Epithelial cell of proximal tubule (primary cell): ENCODE results near the gene PCARE. TPM values are rescaled to one million over a fixed set of nuclear protein-coding genes. Genes with fewer than 3 reads are reported as not detected.

Source experiments
- DNase-seq: peaks from one replicate; pipeline ENCODE4 v3.0.0-alpha.2; 2011; ENCODE audit warnings: low read depth
- H3K4me3 ChIP-seq: 2 replicates; pipeline ENCODE4 v1.5.1; 2011; ENCODE audit warnings: low read depth, mild to moderate bottlenecking, low read length
- total RNA-seq: library from RNA; depleted of rRNA; stranded (reverse); fragments of >200 nt; gene quantifications from 2 replicates; pipeline ENCODE4 v1.2.3, GENCODE V29; 2015
- TF ChIP-seq, protein P1 (sequence below): conservative IDR thresholded peaks from 2 replicates; pipeline ENCODE4 v1.5.1; 2012; ENCODE audit warnings: low read depth, mild to moderate bottlenecking, low read length

PCARE gene
- total RNA-seq, 1 donor from 2014 or later, result not detected

- DNase-seq, result no peak
- TF ChIP-seq, protein P1, sequence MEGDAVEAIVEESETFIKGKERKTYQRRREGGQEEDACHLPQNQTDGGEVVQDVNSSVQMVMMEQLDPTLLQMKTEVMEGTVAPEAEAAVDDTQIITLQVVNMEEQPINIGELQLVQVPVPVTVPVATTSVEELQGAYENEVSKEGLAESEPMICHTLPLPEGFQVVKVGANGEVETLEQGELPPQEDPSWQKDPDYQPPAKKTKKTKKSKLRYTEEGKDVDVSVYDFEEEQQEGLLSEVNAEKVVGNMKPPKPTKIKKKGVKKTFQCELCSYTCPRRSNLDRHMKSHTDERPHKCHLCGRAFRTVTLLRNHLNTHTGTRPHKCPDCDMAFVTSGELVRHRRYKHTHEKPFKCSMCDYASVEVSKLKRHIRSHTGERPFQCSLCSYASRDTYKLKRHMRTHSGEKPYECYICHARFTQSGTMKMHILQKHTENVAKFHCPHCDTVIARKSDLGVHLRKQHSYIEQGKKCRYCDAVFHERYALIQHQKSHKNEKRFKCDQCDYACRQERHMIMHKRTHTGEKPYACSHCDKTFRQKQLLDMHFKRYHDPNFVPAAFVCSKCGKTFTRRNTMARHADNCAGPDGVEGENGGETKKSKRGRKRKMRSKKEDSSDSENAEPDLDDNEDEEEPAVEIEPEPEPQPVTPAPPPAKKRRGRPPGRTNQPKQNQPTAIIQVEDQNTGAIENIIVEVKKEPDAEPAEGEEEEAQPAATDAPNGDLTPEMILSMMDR, result no peak
These were observed 42.1 kb downstream of the PCARE start for GRCh38 chr2:29032189-29032588.

DNA sequence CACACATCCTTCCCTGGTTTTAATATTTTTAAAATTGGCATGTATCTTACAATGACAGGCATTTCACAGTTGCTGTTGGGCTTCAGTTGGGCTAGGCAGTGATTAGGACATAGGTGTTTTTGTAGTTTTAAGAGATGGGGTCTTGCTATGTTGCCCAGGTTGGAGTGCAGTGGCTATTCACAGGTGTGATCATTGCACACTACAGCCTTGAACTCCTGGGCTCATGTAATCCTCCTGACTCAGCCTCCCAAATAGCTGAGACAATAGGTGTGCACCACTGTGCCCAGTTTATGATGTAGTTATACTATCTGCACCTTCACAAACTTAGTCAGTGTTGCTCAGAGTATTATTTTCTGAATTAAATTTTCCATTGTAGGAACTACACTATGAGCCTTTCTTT lies 43.3 kb downstream of the PCARE start:
- TF ChIP-seq, protein P1, result no peak
- DNase-seq, result no peak
- no peak overlapping the region for H3K4me3 ChIP-seq

More at GRCh38 chr2:29032189-29032588, 42.1 kb downstream of the PCARE start:
- H3K4me3 ChIP-seq, result no peak overlapping the region

DNA sequence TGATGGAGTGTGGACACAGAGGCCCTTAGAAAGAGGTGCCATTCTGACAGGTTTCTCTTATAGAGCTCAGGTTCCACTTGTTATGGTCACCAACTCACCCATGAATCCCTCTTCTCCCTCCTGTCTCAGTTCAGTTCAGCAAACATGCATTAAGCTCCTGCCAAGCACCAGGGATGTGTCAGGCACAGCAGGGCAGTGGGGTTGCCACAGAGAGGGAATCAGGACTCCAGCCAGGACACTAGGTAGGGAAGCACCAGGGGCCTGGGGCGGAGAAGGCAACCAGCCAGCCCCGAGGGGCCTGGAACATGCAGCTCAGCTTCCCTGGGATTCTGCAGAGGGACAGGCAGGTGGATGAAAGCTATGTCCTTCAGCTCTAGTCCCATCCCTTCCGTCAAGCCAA lies 48.6 kb downstream of the PCARE start:
- DNase-seq, result no peak
- TF ChIP-seq, protein P1, result no peak
- H3K4me3 ChIP-seq, result no peak overlapping the region

DNA sequence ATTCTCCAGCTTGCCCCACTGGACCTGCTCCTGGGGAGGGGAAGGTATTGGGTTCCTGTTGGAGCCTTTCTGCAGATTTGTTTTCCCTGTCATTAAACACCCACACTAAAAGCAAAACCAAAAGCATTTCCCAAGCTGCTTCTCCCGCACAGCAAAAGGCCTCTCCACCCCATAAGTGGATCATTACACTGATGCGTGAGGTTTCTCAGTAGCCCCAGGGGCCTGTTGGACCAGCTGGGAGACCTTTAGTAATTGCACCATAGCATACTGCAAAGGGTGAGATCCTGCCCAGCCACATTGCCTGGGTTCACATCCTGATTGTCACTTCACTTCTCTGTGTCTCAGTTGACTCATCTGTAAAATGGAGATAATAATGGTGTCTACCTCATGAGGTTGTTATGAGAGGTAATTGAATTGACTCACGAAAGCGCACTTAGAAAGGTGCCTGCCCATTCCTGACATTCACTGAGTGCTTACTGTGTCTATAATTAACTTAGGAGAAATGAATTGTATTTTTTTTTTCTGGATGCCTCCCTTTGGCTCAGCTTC lies 49.4 kb downstream of the PCARE start:
- TF ChIP-seq, protein P1, result no peak
- DNase-seq, result no peak
- no peak overlapping the region for H3K4me3 ChIP-seq

- no peak overlapping the region for H3K4me3 ChIP-seq
- no peak for DNase-seq
These were observed 51.1 kb downstream of the PCARE start for GRCh38 chr2:29023188-29023587.

DNA sequence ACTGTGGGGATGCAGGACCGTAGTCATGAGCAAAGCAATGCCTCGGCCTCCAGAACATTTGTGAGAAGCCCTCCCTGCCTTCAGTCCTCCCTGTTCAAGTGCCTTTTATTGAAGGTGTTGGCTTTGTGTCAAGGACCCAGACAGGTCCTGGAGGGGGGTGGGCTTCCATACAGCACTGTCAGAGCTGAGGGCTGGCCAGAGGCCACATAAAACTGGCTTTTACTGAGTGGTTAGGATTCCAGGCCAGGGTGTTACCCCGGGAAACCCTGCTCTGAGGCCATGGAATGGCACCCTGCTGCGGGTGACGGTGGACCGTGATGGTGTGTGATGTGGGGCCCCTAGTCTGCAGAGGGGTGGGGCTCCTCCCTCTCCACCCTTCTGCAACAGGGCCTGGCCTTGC lies 51.6 kb downstream of the PCARE start:
- no peak overlapping the region for H3K4me3 ChIP-seq
- DNase-seq, result no peak
- TF ChIP-seq, protein P1, result no peak

More at GRCh38 chr2:29023188-29023587, 51.1 kb downstream of the PCARE start:
- TF ChIP-seq, protein P1, result no peak

- DNase-seq, result no peak
- H3K4me3 ChIP-seq, result no peak overlapping the region
- TF ChIP-seq, protein P1, result no peak
These were observed 52.4 kb downstream of the PCARE start for GRCh38 chr2:29021886-29022285.
